Spleen (tissue), 11 donors: ENCODE measurements around the gene FBXO28. TPM values are rescaled to one million over a fixed set of nuclear protein-coding genes. Genes with fewer than 3 reads are reported as not detected.
"Not testable (repeated sequence)": the region's sequence is repeated elsewhere in the genome, so short reads cannot be mapped to it uniquely, and the experiment has no call there.

Experiments used
- DNase-seq: peaks from one replicate; pipeline ENCODE4 v3.0.0-alpha.2; 2020
- H3K27ac ChIP-seq, 8 donors: fragments of 200-600 bp; sonication (generic) in 7 of 8; 1 replicate in 4 of 8; 2 replicates in 4 of 8; pipeline versions ENCODE4 v1.5.0 to v1.8.0; 2016 to 2021; ENCODE audit warnings: inconsistent platforms in 4 of 8, mild to moderate bottlenecking in 4 of 8, moderate library complexity in 1 of 8
- H3K27me3 ChIP-seq, 7 donors: fragments of 200-600 bp; sonication (generic) in 6 of 7; replicated peaks in 1 of 7; 1 replicate in 4 of 7; 2 replicates in 3 of 7; pipeline versions ENCODE4 v1.5.0 to v1.8.0; 2016 to 2021; ENCODE audit warnings: inconsistent platforms in 3 of 7, mild to moderate bottlenecking in 1 of 7
- H3K36me3 ChIP-seq, 6 donors: fragments of 200-600 bp; sonication (generic) in 5 of 6; 1 replicate in 4 of 6; 2 replicates in 2 of 6; pipeline versions ENCODE4 v1.5.0 to v1.8.0; 2016 to 2021; ENCODE audit warnings: inconsistent platforms in 2 of 6
- H3K4me1 ChIP-seq, 6 donors: fragments of 200-600 bp; sonication (generic) in 5 of 6; 1 replicate in 3 of 6; 2 replicates in 3 of 6; pipeline versions ENCODE4 v1.5.0 to v1.8.0; 2016 to 2021; ENCODE audit warnings: inconsistent platforms in 3 of 6
- H3K4me3 ChIP-seq, 8 donors: fragments of 200-600 bp; sonication (generic) in 7 of 8; 1 replicate in 4 of 8; 2 replicates in 4 of 8; pipeline versions ENCODE4 v1.5.0 to v1.8.0; 2016 to 2021; ENCODE audit warnings: inconsistent platforms in 4 of 8, mild to moderate bottlenecking in 4 of 8, moderate library complexity in 2 of 8
- H3K9me3 ChIP-seq, 8 donors: fragments of 200-600 bp; sonication (generic) in 7 of 8; 1 replicate in 4 of 8; 2 replicates in 4 of 8; pipeline versions ENCODE4 v1.5.0 to v1.8.0; 2016 to 2021; ENCODE audit warnings: inconsistent platforms in 4 of 8
- CTCF ChIP-seq, 11 experiments: fragments of 200-600 bp in 7 of 11; fragments of 450-650 bp in 4 of 11; sonication (generic) in 4 of 11; IDR thresholded peaks in 8 of 11; conservative IDR thresholded peaks in 3 of 11; 1 replicate in 7 of 11; 2 replicates in 4 of 11; pipeline versions ENCODE4 v1.4.0 to v1.8.0; 2016 to 2021; ENCODE audit warnings: antibody characterized with exemption in 11 of 11, inconsistent platforms in 4 of 11, mild to moderate bottlenecking in 1 of 11
- POLR2A ChIP-seq, 3 donors: fragments of 450-650 bp; IDR thresholded peaks; one replicate each; pipeline ENCODE4 v1.5.1; 2017; ENCODE audit warnings: antibody characterized with exemption in 3 of 3, mild to moderate bottlenecking in 1 of 3
- POLR2AphosphoS5 ChIP-seq, 3 donors: sonication (generic); formaldehyde crosslinking; IDR thresholded peaks; one replicate each; pipeline ENCODE4 v1.5.1; 2017; ENCODE audit warnings: antibody characterized with exemption in 3 of 3
- WGBS, 5 donors: extraction: QIAGEN DNeasy Blood & Tissue Kit in 3 of 5; methylation state at CpG; one replicate each; pipeline versions ENCODE4 v1.1.5 to v1.1.7; 2013 to 2018; 5-methylcytosine and 5-hydroxymethylcytosine counted together
- intact Hi-C: fragments of 100-400 bp; cut with DNase I; formaldehyde crosslinking; loops from one replicate; pipeline ENCODE4 v1.15.0; 2023; ENCODE audit warnings: low total_unique reads
- polyA plus RNA-seq, 3 donors: library from polyadenylated mRNA; stranded (reverse); fragments of 200-250 nt; gene quantifications; one replicate each; pipeline ENCODE4 v1.2.1, GENCODE V29; 2013
- total RNA-seq, 7 donors: library from RNA; depleted of rRNA in 3 of 7; stranded (reverse); fragments of >200 nt in 3 of 7; fragmentation: NEBNext Ultra II Directional in 4 of 7; extraction: Animal tissue kit (Norgen Biotek cat#: 25700) in 4 of 7; gene quantifications; one replicate each; pipeline versions ENCODE4 v1.1.0 to v1.2.1, GENCODE V29; 2016 to 2021
- donor health status: healthy with polysubstance abuse.
- donor health status: DM: no; HTN: no; CAD: no; lungs with moderate emphysema.
- donor health status: DM: no; HTN: no; CAD: no.
- donor health status: Bipolar disorder and iron deficiency.
- donor health status: healthy.
- donor health status: DM: no; HTN: no; CAD: no.
- donor health status: DM: yes; HTN: yes; CAD: no.

FBXO28 gene
- total and polyA plus RNA-seq, 10 donors: 7.3 to 34.5 (median 25.9) TPM

- no peak for DNase-seq
- Histone ChIP-seq H3K27ac (no peak overlapping the region), H3K4me3 (no peak overlapping the region), H3K27me3 (peaks cover 0 to 12% (median 0%) of the 10 kb centered on the region in 7 donors), H3K4me1 (no peaks in the 10 kb centered on the region), H3K9me3 (peaks cover 0 to 7% (median 0%) of the 10 kb centered on the region in 8 donors), H3K36me3 (no peaks in the 10 kb centered on the region)
- intact Hi-C loops: no loop called here
- WGBS, 5 donors: 83 to 93% (median 84%) methylated on average over 3 of the region's 3 CpGs
- TF ChIP-seq CTCF (IDR thresholded peaks at IDR 0.05 in 8 of 11, conservative IDR thresholded peaks at IDR 0.05 in 3 of 11): no peak
Measured at GRCh38 chr1:224076407-224076806, 37.5 kb upstream of the FBXO28 start.

- intact Hi-C loops, H3K27me3 ChIP-seq, H3K27ac ChIP-seq, H3K9me3 ChIP-seq, H3K4me3 ChIP-seq, DNase-seq, H3K36me3 ChIP-seq, H3K4me1 ChIP-seq: not testable (repeated sequence)
- 63 to 88% (median 85%) methylated on average over 9 of the region's 9 CpGs for WGBS, 5 donors
Measured at GRCh38 chr1:224079644-224080043, 34.3 kb upstream of the FBXO28 start.

- no peaks in the 10 kb centered on the region for H3K27me3 ChIP-seq
- intact Hi-C loops: no loop called here
- H3K27ac ChIP-seq: no peak overlapping the region
- TF ChIP-seq POLR2A (IDR thresholded peaks at IDR 0.05) (no peak), POLR2AphosphoS5 (IDR thresholded peaks at IDR 0.05) (no peak), CTCF (IDR thresholded peaks at IDR 0.05 in 8 of 11, conservative IDR thresholded peaks at IDR 0.05 in 3 of 11) (no peak)
- H3K4me3 ChIP-seq: no peak overlapping the region
- 62 to 80% (median 71%) methylated on average over 9 of the region's 9 CpGs for WGBS, 5 donors
- no peak for DNase-seq
- no peaks in the 10 kb centered on the region for H3K36me3 ChIP-seq
- H3K9me3 ChIP-seq: no peaks in the 10 kb centered on the region
- no peaks in the 10 kb centered on the region for H3K4me1 ChIP-seq
Measured at GRCh38 chr1:224080115-224080774, 33.7 kb upstream of the FBXO28 start.

GRCh38 chr1:224081604-224082003 is 32.3 kb upstream of the FBXO28 start:
- 86 to 100% (median 92%) methylated on average over 2 of the region's 2 CpGs for WGBS, 5 donors
- Histone ChIP-seq H3K4me3 (no peak overlapping the region), H3K27ac (no peak overlapping the region), H3K27me3 (peaks cover 0 to 5% (median 0%) of the 10 kb centered on the region in 7 donors), H3K36me3 (no peaks in the 10 kb centered on the region), H3K4me1 (no peaks in the 10 kb centered on the region), H3K9me3 (no peaks in the 10 kb centered on the region)
- TF ChIP-seq POLR2A (IDR thresholded peaks at IDR 0.05) (no peak), POLR2AphosphoS5 (IDR thresholded peaks at IDR 0.05) (no peak), CTCF (IDR thresholded peaks at IDR 0.05 in 8 of 11, conservative IDR thresholded peaks at IDR 0.05 in 3 of 11) (no peak)
- intact Hi-C loops: no loop called here
- DNase-seq: no peak

- Histone ChIP-seq H3K27me3 (peaks cover 0 to 5% (median 0%) of the 10 kb centered on the region in 7 donors), H3K27ac (no peak overlapping the region), H3K4me3 (no peak overlapping the region), H3K9me3 (no peaks in the 10 kb centered on the region), H3K36me3 (no peaks in the 10 kb centered on the region), H3K4me1 (no peaks in the 10 kb centered on the region)
- TF ChIP-seq CTCF (IDR thresholded peaks at IDR 0.05 in 8 of 11, conservative IDR thresholded peaks at IDR 0.05 in 3 of 11) (no peak), POLR2A (IDR thresholded peaks at IDR 0.05) (no peak), POLR2AphosphoS5 (IDR thresholded peaks at IDR 0.05) (no peak)
- WGBS, 5 donors: 64 to 89% (median 75%) methylated on average over 4 of the region's 4 CpGs
- no peak for DNase-seq
- intact Hi-C loops: no loop called here
Measured at GRCh38 chr1:224082146-224082545, 31.8 kb upstream of the FBXO28 start.
